GM12878 (cell line): ENCODE measurements around the gene LMO7. TPM values are rescaled to one million over a fixed set of nuclear protein-coding genes. Genes with fewer than 3 reads are reported as not detected.

Source experiments
- ATAC-seq: fragments of 200-7000 bp; cut with Tn5 transposase; 3 replicates; pipeline ENCODE4 v1.9.1; 2020; ENCODE audit warnings: mild to moderate bottlenecking, moderate library complexity
- BruUV-seq: library from RNA; stranded (reverse); fragments of 400-500 nt; replicated peaks from 2 replicates; lab custom pipeline; 2021; lab: Mats Ljungman, UMichigan
- CTCF ChIA-PET: fragments of 300-600 bp; sonication (Branson Sonifier 250); formaldehyde crosslinking; extraction: SDS; loops from one replicate; lab custom pipeline; 2021; ENCODE audit warnings: inconsistent platforms; lab: Yijun Ruan, JAX
- POLR2A ChIA-PET: fragments of 350-600 bp; formaldehyde crosslinking; extraction: SDS; loops from one replicate; lab custom pipeline; 2021; ENCODE audit warnings: inconsistent platforms; lab: Charles Lee
- RAD21 ChIA-PET: fragments of 300-600 bp; sonication (Branson Sonifier 250); formaldehyde crosslinking; loops from one replicate; lab custom pipeline; 2023; ENCODE audit warnings: antibody characterized with exemption; ENCODE audit not compliant: unreplicated experiment; lab: Charles Lee
- SMC1A ChIA-PET: fragments of 300-600 bp; sonication (Branson Sonifier 250); formaldehyde crosslinking; loops from one replicate; lab custom pipeline; 2023; ENCODE audit not compliant: unreplicated experiment, uncharacterized antibody; lab: Charles Lee
- DNase-seq: peaks from one replicate; pipeline ENCODE4 v3.0.0-alpha.2; 2011; ENCODE audit warnings: low read depth, low spot score
- FAIRE-seq: peaks from 3 replicates; lab custom pipeline; 2011; peaks lifted over from hg19 to GRCh38; lab: Jason Lieb, UNC
- H2AFZ ChIP-seq: 2 replicates; pipeline ENCODE4 v1.6.0; 2011; ENCODE audit warnings: low read depth, low read length, control low read depth; ENCODE audit not compliant: control insufficient read depth
- H3K27ac ChIP-seq: 2 replicates; pipeline ENCODE4 v1.5.1; 2011; ENCODE audit warnings: control low read depth; ENCODE audit not compliant: control insufficient read depth, insufficient read depth
- H3K27me3 ChIP-seq, 2 experiments: replicated peaks in 1 of 2; 2 replicates each; pipeline versions ENCODE4 v1.6.0 to v1.6.1; 2011; ENCODE audit warnings: low read length in 1 of 2; ENCODE audit not compliant: control insufficient read depth in 2 of 2, insufficient read depth in 2 of 2
- H3K36me3 ChIP-seq, 2 experiments: 2 replicates each; pipeline ENCODE4 v1.5.1; 2011; ENCODE audit warnings: low read length in 1 of 2; ENCODE audit not compliant: control insufficient read depth in 2 of 2, insufficient read depth in 2 of 2
- H3K4me1 ChIP-seq: 2 replicates; pipeline ENCODE4 v1.6.1; 2011; ENCODE audit warnings: mild to moderate bottlenecking, low read length, moderate library complexity, mixed read lengths; ENCODE audit not compliant: control insufficient read depth, insufficient read depth
- H3K4me2 ChIP-seq: 2 replicates; pipeline ENCODE4 v1.6.0; 2011; ENCODE audit warnings: control low read depth; ENCODE audit not compliant: control insufficient read depth, insufficient read depth
- H3K4me3 ChIP-seq: fragments of 200-600 bp; sonication (generic); 2 replicates; pipeline ENCODE4 v1.5.1; 2016
- H3K79me2 ChIP-seq: 2 replicates; pipeline ENCODE4 v1.6.0; 2011; ENCODE audit warnings: low read length; ENCODE audit not compliant: control insufficient read depth, insufficient read depth
- H3K9ac ChIP-seq: 2 replicates; pipeline ENCODE4 v1.8.0; 2011; ENCODE audit warnings: low read length, control low read depth, mixed read lengths; ENCODE audit not compliant: control insufficient read depth, insufficient read depth
- H3K9me3 ChIP-seq: replicated peaks from 3 replicates; pipeline ENCODE4 v1.5.1; 2011; ENCODE audit warnings: mild to moderate bottlenecking, low read length; ENCODE audit not compliant: control insufficient read depth, insufficient read depth
- H4K20me1 ChIP-seq: 2 replicates; pipeline ENCODE4 v1.6.0; 2011; ENCODE audit not compliant: control insufficient read depth, insufficient read depth
- CEBPB ChIP-seq, 2 experiments: fragments of 150-350 bp in 1 of 2; IDR thresholded peaks; 2 replicates each; pipeline ENCODE4 v1.6.1; 2012 to 2014; ENCODE audit warnings: low read depth in 2 of 2, low read length in 2 of 2, borderline replicate concordance in 1 of 2, inconsistent platforms in 1 of 2
- DPF2 ChIP-seq: fragments of 450-650 bp; IDR thresholded peaks from 2 replicates; pipeline ENCODE4 v1.6.1; 2017; ENCODE audit warnings: mild to moderate bottlenecking
- HCFC1 ChIP-seq: fragments of 150-350 bp; IDR thresholded peaks from 2 replicates; pipeline ENCODE4 v1.6.1; 2014; ENCODE audit warnings: low read length
- RAD21 ChIP-seq: IDR thresholded peaks from 2 replicates; pipeline ENCODE4 v1.6.1; 2011; ENCODE audit warnings: mild to moderate bottlenecking, low read depth, low read length, moderate library complexity; ENCODE audit not compliant: insufficient read depth
- TBL1XR1 ChIP-seq: IDR thresholded peaks from 2 replicates; pipeline ENCODE4 v1.6.1; 2012; ENCODE audit warnings: low read depth, low read length, improper control_type of control experiment
- WRNIP1 ChIP-seq: IDR thresholded peaks from 2 replicates; pipeline ENCODE4 v1.6.1; 2011; ENCODE audit warnings: low read depth, low read length, improper control_type of control experiment, borderline replicate concordance
- ZNF207 ChIP-seq: fragments of 450-650 bp; IDR thresholded peaks from 2 replicates; pipeline ENCODE4 v1.6.1; 2014; ENCODE audit warnings: antibody characterized with exemption, mild to moderate bottlenecking, borderline replicate concordance
- in situ Hi-C: fragments of 300-500 bp; cut with MboI; formaldehyde crosslinking; loops from 9 replicates; pipeline ENCODE4 v1.14.3; 2018; ENCODE audit warnings: mixed read lengths
- intact Hi-C: fragments of 100-400 bp; cut with micrococcal nuclease; formaldehyde crosslinking; loops from one replicate; pipeline ENCODE4 v1.14.2; 2022; ENCODE audit not compliant: unreplicated experiment
- polyA plus RNA-seq, 11 experiments: library from polyadenylated mRNA; depleted of rRNA in 4 of 11; unstranded in 6 of 11; stranded (reverse) in 5 of 11; fragments of >200 nt; fragmentation: Nextera tagmentation in 4 of 11; fragmentation: Illumina TruSeq in 1 of 11; extraction: Ambion mirVana in 4 of 11; extraction: Trizol in 1 of 11; gene quantifications; 1 replicate in 1 of 11; 2 replicates in 10 of 11; pipeline versions ENCODE4 v1.2.1 to v1.2.3, GENCODE V29; 2011 to 2016; ENCODE audit warnings: inconsistent platforms in 2 of 11, missing spikeins in 2 of 11, low read depth in 1 of 11
- total RNA-seq, 4 experiments: library from RNA; depleted of rRNA in 3 of 4; stranded (reverse); fragments of >200 nt in 3 of 4; fragmentation: Illumina TruSeq in 1 of 4; extraction: Trizol in 1 of 4; gene quantifications; 2 replicates each; pipeline versions ENCODE4 v1.2.1 to v1.2.3, GENCODE V29; 2013 to 2021
- TF ChIP-seq, protein P1 (sequence below): IDR thresholded peaks from 2 replicates; pipeline ENCODE4 v1.6.1; 2012; ENCODE audit warnings: improper control_type of control experiment, low read depth, low read length; ENCODE audit not compliant: insufficient replicate concordance

The LMO7 gene
- total and polyA plus RNA-seq, 10 of the 15 experiments (the other 5 are each of a cell fraction or from before 2014, with no cell fraction given) = 8.5 to 67.8 (median 36.8) TPM

DNA sequence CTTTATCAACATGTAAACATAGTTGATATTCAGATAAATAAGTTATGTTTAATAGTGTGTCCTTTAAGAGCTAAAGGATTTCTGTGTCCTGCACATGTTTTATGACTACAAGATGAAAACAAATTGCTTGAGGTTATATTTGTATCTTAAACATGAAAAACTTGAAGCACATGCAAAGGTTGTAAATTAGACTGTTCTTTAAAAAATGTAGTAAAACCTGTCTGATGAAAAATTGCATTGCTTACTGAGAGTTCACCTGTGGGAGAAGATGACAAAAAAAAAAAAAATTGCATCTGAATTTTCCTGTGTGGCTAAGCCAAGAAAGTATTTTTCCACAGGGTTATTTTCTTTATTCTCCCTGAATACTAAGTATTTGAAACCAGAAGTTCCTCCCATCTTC, 25.7 kb upstream of the LMO7 start:
- ChIA-PET CTCF (interaction anchor here (0.6 to 1.1 kb wide), 2 partner anchors 133 to 326 kb away, joined by 3 read pairs; no protein-coding TSS in a partner anchor), POLR2A (no interaction called here)
- Histone ChIP-seq H3K9me3 (no peaks in the 10 kb centered on the region), H2AFZ (no peak overlapping the region), H3K4me1 (no peaks in the 10 kb centered on the region), H3K9ac (no peak overlapping the region), H3K4me3 (no peak overlapping the region), H3K36me3 (0 out of 4 replicates have a peak, but pooled peaks cover 0 to 7% of the 10 kb centered on the region in 2 experiments)
- no TSS peak for BruUV-seq
- no peak for ATAC-seq
- TF ChIP-seq ZNF207 (no peak), RAD21 (no peak), CEBPB (IDR thresholded peaks at IDR 0.05; ENCODE audit: borderline replicate concordance in 1 of 2, low read depth in 2 of 2, low read length in 2 of 2) (no peak), HCFC1 (no peak), WRNIP1 (no peak), DPF2 (no peak), TBL1XR1 (no peak)
- TF ChIP-seq, protein P1, sequence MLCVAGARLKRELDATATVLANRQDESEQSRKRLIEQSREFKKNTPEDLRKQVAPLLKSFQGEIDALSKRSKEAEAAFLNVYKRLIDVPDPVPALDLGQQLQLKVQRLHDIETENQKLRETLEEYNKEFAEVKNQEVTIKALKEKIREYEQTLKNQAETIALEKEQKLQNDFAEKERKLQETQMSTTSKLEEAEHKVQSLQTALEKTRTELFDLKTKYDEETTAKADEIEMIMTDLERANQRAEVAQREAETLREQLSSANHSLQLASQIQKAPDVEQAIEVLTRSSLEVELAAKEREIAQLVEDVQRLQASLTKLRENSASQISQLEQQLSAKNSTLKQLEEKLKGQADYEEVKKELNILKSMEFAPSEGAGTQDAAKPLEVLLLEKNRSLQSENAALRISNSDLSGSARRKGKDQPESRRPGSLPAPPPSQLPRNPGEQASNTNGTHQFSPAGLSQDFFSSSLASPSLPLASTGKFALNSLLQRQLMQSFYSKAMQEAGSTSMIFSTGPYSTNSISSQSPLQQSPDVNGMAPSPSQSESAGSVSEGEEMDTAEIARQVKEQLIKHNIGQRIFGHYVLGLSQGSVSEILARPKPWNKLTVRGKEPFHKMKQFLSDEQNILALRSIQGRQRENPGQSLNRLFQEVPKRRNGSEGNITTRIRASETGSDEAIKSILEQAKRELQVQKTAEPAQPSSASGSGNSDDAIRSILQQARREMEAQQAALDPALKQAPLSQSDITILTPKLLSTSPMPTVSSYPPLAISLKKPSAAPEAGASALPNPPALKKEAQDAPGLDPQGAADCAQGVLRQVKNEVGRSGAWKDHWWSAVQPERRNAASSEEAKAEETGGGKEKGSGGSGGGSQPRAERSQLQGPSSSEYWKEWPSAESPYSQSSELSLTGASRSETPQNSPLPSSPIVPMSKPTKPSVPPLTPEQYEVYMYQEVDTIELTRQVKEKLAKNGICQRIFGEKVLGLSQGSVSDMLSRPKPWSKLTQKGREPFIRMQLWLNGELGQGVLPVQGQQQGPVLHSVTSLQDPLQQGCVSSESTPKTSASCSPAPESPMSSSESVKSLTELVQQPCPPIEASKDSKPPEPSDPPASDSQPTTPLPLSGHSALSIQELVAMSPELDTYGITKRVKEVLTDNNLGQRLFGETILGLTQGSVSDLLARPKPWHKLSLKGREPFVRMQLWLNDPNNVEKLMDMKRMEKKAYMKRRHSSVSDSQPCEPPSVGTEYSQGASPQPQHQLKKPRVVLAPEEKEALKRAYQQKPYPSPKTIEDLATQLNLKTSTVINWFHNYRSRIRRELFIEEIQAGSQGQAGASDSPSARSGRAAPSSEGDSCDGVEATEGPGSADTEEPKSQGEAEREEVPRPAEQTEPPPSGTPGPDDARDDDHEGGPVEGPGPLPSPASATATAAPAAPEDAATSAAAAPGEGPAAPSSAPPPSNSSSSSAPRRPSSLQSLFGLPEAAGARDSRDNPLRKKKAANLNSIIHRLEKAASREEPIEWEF = no peak
- TF ChIP-seq, all 136 proteins: peak for 0
- H3K4me2 ChIP-seq = no peak overlapping the region
- FAIRE-seq (no peak), DNase-seq (no peak)
- ChIA-PET SMC1A (no interaction called here), RAD21 (no interaction called here)
- H4K20me1 ChIP-seq = no peaks in the 10 kb centered on the region
- in situ Hi-C loops (no loop called here), intact Hi-C loops (no loop called here)
- H3K27ac ChIP-seq = no peak overlapping the region
- no peaks in the 10 kb centered on the region for H3K79me2 ChIP-seq
- no peaks in the 10 kb centered on the region for H3K27me3 ChIP-seq
